ENCODE results near the gene ARHGAP18. TPM values are rescaled to one million over a fixed set of nuclear protein-coding genes. Genes with fewer than 3 reads are reported as not detected.

The ARHGAP18 gene
- total RNA-seq, 8 experiments from 2014 or later = 0.67 to 99.5 (median 3.6) TPM

GRCh38 chr6:129713806-129714333 lies 3.9 kb upstream of the ARHGAP18 start:
- no peak overlapping the region for H3K27ac ChIP-seq
- in situ Hi-C loops (cut with MboI; ENCODE audit: low pct_unique_long_range_greater_than_20kb in 2 of 9, low sequenced_read_pairs in 9 of 9, unreplicated experiment in 9 of 9) = loop anchor here in 1 of 9 experiments (25.0 kb wide), 1 partner anchor 102 kb away; no protein-coding TSS in a partner anchor
- no peak for ATAC-seq (replicated peaks in 6 of 8)
- no peak overlapping the region for H3K4me3 ChIP-seq
- peaks cover 0 to 2% of the 10 kb centered on the region in 2 donors for H3K4me1 ChIP-seq (replicated peaks in 1 of 2)
- WGBS, 10 experiments = 81 to 100% (median 96%) methylated on average over 2 to 4 of the region's 4 CpGs

GRCh38 chr6:129711271-129711631 lies 1.3 kb upstream of the ARHGAP18 start:
- H3K4me3 ChIP-seq = no peak overlapping the region
- in situ Hi-C loops (cut with MboI; ENCODE audit: low pct_unique_long_range_greater_than_20kb in 2 of 9, low sequenced_read_pairs in 9 of 9, unreplicated experiment in 9 of 9) = loop anchor here in 1 of 9 experiments (25.0 kb wide), 1 partner anchor 99 kb away; no protein-coding TSS in a partner anchor
- no peak for ATAC-seq (replicated peaks in 6 of 8)
- peaks cover 0 to 2% of the 10 kb centered on the region in 2 donors for H3K4me1 ChIP-seq (replicated peaks in 1 of 2)
- no peak overlapping the region for H3K27ac ChIP-seq
- 83 to 100% (median 98%) methylated on average over 1 to 2 of the region's 2 CpGs; no CpG with 5 or more reads in 6 of the 10 experiments for WGBS, 10 experiments

GRCh38 chr6:129710450-129711270 lies 683 bp upstream of the ARHGAP18 start:
- ATAC-seq (replicated peaks in 6 of 8) = no peak
- peak overlapping the region; percentile 5 to 38 (median 33) for H3K4me3 ChIP-seq
- WGBS, 10 experiments = 4 to 74% (median 40%) methylated on average over 3 to 13 of the region's 14 CpGs
- in situ Hi-C loops (cut with MboI; ENCODE audit: low pct_unique_long_range_greater_than_20kb in 2 of 9, low sequenced_read_pairs in 9 of 9, unreplicated experiment in 9 of 9) = loop anchor here in 1 of 9 experiments (25.0 kb wide), 1 partner anchor 98 kb away; no protein-coding TSS in a partner anchor
- H3K4me1 ChIP-seq (replicated peaks in 1 of 2) = peaks cover 0 to 2% of the 10 kb centered on the region in 2 donors
- no peak overlapping the region for H3K27ac ChIP-seq

GRCh38 chr6:129709196-129709768 lies 695 bp downstream of the ARHGAP18 start:
- WGBS, 10 experiments = 0 to 100% (median 40%) methylated on average over 1 to 2 of the region's 2 CpGs; no CpG with 5 or more reads in 1 of the 10 experiments
- ATAC-seq (replicated peaks in 6 of 8) = peak; percentile 8 to 30 (median 26)
- H3K4me3 ChIP-seq = peak overlapping the region; percentile 19 to 38 (median 33)
- in situ Hi-C loops (cut with MboI; ENCODE audit: low pct_unique_long_range_greater_than_20kb in 2 of 9, low sequenced_read_pairs in 9 of 9, unreplicated experiment in 9 of 9) = loop anchor here in 1 of 9 experiments (25.0 kb wide), 1 partner anchor 97 kb away; no protein-coding TSS in a partner anchor
- H3K4me1 ChIP-seq (replicated peaks in 1 of 2) = peaks cover 0 to 2% of the 10 kb centered on the region in 2 donors
- H3K27ac ChIP-seq = no peak overlapping the region

- ATAC-seq (replicated peaks in 6 of 8) = no peak
- in situ Hi-C loops (cut with MboI; ENCODE audit: low pct_unique_long_range_greater_than_20kb in 2 of 9, low sequenced_read_pairs in 9 of 9, unreplicated experiment in 9 of 9) = loop anchor here in 1 of 9 experiments (25.0 kb wide), 1 partner anchor 96 kb away; no protein-coding TSS in a partner anchor
- 10 to 100% (median 87%) methylated on average over 1 to 4 of the region's 4 CpGs for WGBS, 10 experiments
- Histone ChIP-seq H3K27ac (no peak overlapping the region), H3K4me1 (replicated peaks in 1 of 2) (peaks cover 0 to 2% of the 10 kb centered on the region in 2 donors), H3K4me3 (no peak overlapping the region)
These were observed 1.3 kb downstream of the ARHGAP18 start for GRCh38 chr6:129708496-129709195.

- 71 to 100% (median 100%) methylated on average over 1 to 7 of the region's 8 CpGs; no CpG with 5 or more reads in 3 of the 10 experiments for WGBS, 10 experiments
- no peak overlapping the region for H3K4me3 ChIP-seq
- in situ Hi-C loops (cut with MboI; ENCODE audit: low pct_unique_long_range_greater_than_20kb in 2 of 9, low sequenced_read_pairs in 9 of 9, unreplicated experiment in 9 of 9) = loop anchor here in 1 of 9 experiments (25.0 kb wide), 1 partner anchor 96 kb away; no protein-coding TSS in a partner anchor
These were observed 2.0 kb downstream of the ARHGAP18 start for GRCh38 chr6:129707882-129708495.

GRCh38 chr6:129707028-129707427 lies 2.9 kb downstream of the ARHGAP18 start:
- no peak for ATAC-seq (replicated peaks in 6 of 8)
- in situ Hi-C loops (cut with MboI; ENCODE audit: low pct_unique_long_range_greater_than_20kb in 2 of 9, low sequenced_read_pairs in 9 of 9, unreplicated experiment in 9 of 9) = loop anchor here in 1 of 9 experiments (25.0 kb wide), 1 partner anchor 95 kb away; no protein-coding TSS in a partner anchor
- H3K27ac ChIP-seq = no peak overlapping the region
- peaks cover 0 to 2% of the 10 kb centered on the region in 2 donors for H3K4me1 ChIP-seq (replicated peaks in 1 of 2)
- no peak overlapping the region for H3K4me3 ChIP-seq
- WGBS, 10 experiments = 80 to 100% (median 96%) methylated on average over 2 to 6 of the region's 6 CpGs

More at GRCh38 chr6:129707882-129708495, 2.0 kb downstream of the ARHGAP18 start:
- Histone ChIP-seq H3K27ac (no peak overlapping the region), H3K4me1 (replicated peaks in 1 of 2) (peaks cover 0 to 2% of the 10 kb centered on the region in 2 donors)
- no peak for ATAC-seq (replicated peaks in 6 of 8)

- H3K4me3 ChIP-seq = no peak overlapping the region
- in situ Hi-C loops (cut with MboI; ENCODE audit: low pct_unique_long_range_greater_than_20kb in 2 of 9, low sequenced_read_pairs in 9 of 9, unreplicated experiment in 9 of 9) = loop anchor here in 1 of 9 experiments (25.0 kb wide), 1 partner anchor 93 kb away; no protein-coding TSS in a partner anchor
- ATAC-seq (replicated peaks in 6 of 8) = no peak
These were observed 4.8 kb downstream of the ARHGAP18 start for GRCh38 chr6:129705212-129705611.

GRCh38 chr6:129704708-129705107 lies 5.3 kb downstream of the ARHGAP18 start:
- Histone ChIP-seq H3K27ac (no peak overlapping the region), H3K4me1 (replicated peaks in 1 of 2) (peaks cover 0 to 2% of the 10 kb centered on the region in 2 donors), H3K4me3 (no peak overlapping the region)
- in situ Hi-C loops (cut with MboI; ENCODE audit: low pct_unique_long_range_greater_than_20kb in 2 of 9, low sequenced_read_pairs in 9 of 9, unreplicated experiment in 9 of 9) = loop anchor here in 1 of 9 experiments (25.0 kb wide), 1 partner anchor 92 kb away; no protein-coding TSS in a partner anchor
- no peak for ATAC-seq (replicated peaks in 6 of 8)

More at GRCh38 chr6:129705212-129705611, 4.8 kb downstream of the ARHGAP18 start:
- Histone ChIP-seq H3K27ac (no peak overlapping the region), H3K4me1 (replicated peaks in 1 of 2) (peaks cover 0 to 2% of the 10 kb centered on the region in 2 donors)

- no peak for ATAC-seq (replicated peaks in 6 of 8)
- 76 to 100% (median 89%) methylated on average over 1 to 4 of the region's 4 CpGs for whole genome bisulfite sequencing, 10 experiments
- H3K4me3 ChIP-seq = no peak overlapping the region
- H3K4me1 ChIP-seq (replicated peaks in 1 of 2) = no peaks in the 10 kb centered on the region
- in situ Hi-C loops (cut with MboI; ENCODE audit: low pct_unique_long_range_greater_than_20kb in 2 of 9, low sequenced_read_pairs in 9 of 9, unreplicated experiment in 9 of 9) = loop anchor here in 1 of 9 experiments (25.0 kb wide), 1 partner anchor 90 kb away; no protein-coding TSS in a partner anchor
- no peak overlapping the region for H3K27ac ChIP-seq
These were observed 8.1 kb downstream of the ARHGAP18 start for GRCh38 chr6:129701721-129702455.

- in situ Hi-C loops (cut with MboI; ENCODE audit: low pct_unique_long_range_greater_than_20kb in 2 of 9, low sequenced_read_pairs in 9 of 9, unreplicated experiment in 9 of 9) = loop anchor here in 1 of 9 experiments (25.0 kb wide), 1 partner anchor 88 kb away; no protein-coding TSS in a partner anchor
- ATAC-seq (replicated peaks in 6 of 8) = no peak
- Histone ChIP-seq H3K4me3 (no peak overlapping the region), H3K27ac (no peak overlapping the region), H3K4me1 (replicated peaks in 1 of 2) (no peaks in the 10 kb centered on the region)
- WGBS, 10 experiments = 67 to 100% (median 100%) methylated on average over 1 to 2 of the region's 2 CpGs; no CpG with 5 or more reads in 4 of the 10 experiments
These were observed 9.3 kb downstream of the ARHGAP18 start for GRCh38 chr6:129700666-129701065.
